ENCODE measurements around the gene NOVA1.

NOVA1 gene

GRCh38 chr14:26429205-26429604, 168.6 kb downstream of the NOVA1 start:
- DNase-seq, result no peak

GRCh38 chr14:26427097-26427496, 170.7 kb downstream of the NOVA1 start:
- no peak for DNase-seq

DNA sequence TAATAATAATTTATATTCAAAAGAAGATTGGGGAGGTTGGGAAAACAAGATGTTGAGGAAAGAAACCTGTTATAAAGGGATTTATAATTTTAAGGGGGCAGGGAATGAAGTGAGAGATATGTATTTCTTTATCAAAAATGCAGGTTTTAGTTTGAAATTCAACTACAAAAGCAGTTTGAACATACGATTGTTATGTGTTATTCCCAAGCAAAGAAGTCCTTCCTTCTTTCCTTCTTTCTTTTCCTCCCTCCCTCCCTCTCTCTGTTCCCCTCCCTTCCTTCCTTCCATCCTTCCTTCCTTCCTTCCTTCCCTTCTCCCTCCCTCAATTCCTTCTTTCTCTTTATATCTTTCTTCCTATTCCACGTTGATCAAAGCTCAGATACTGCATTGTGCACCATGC, 173.3 kb downstream of the NOVA1 start:
- DNase-seq, result no peak

GRCh38 chr14:26415618-26416123, 182.2 kb downstream of the NOVA1 start:
- no peak for DNase-seq

- no peak for DNase-seq
Observed at GRCh38 chr14:26414926-26415325, 182.9 kb downstream of the NOVA1 start.

GRCh38 chr14:26414103-26414502, 183.7 kb downstream of the NOVA1 start:
- no peak for DNase-seq

- DNase-seq, result no peak
Observed at GRCh38 chr14:26412421-26412820, 185.4 kb downstream of the NOVA1 start.

GRCh38 chr14:26410189-26410685, 187.6 kb downstream of the NOVA1 start:
- no peak for DNase-seq

GRCh38 chr14:26404927-26405326, 192.9 kb downstream of the NOVA1 start:
- DNase-seq, result no peak

- no peak for DNase-seq
Observed at GRCh38 chr14:26403760-26404159, 194.1 kb downstream of the NOVA1 start.

- no peak for DNase-seq
Observed at GRCh38 chr14:26402126-26402525, 195.7 kb downstream of the NOVA1 start.

DNA sequence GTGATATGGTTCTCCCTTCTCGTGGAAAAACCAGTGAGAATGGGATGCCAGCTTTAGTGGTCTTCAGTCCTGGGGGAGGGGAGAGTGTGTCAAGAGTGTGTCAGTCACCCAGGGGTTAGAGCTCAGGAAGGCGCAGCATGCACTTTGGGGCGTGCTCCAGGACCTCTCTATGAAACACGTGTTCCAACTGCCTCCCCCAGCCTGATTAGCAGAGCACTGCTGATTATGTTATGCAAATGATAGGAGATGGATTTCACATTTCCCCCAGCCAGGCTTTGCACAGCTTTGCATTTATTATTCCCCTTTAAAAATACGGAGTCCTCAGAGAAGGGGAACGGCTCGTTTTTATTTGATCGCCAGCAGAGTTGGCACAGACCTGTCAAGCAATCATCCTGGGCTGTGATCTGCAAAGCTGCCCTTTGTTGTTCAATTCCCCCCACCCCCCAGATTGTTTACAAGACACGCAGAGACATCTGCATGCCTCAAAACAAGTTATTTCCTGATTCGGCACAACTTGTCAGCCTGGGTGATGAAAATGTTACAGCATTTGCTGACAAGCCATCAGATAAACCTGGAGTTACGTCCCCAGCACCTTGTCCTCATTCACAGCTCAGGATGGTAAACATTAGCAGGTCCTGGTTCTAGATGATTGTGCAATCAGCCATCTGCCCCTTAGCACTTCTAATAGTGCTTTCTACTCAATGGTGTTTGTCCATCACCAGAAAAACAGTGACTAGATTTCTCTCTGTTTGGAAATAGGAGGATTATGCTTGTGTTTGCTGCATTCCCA, 196.5 kb downstream of the NOVA1 start:
- DNase-seq, result no peak

DNA sequence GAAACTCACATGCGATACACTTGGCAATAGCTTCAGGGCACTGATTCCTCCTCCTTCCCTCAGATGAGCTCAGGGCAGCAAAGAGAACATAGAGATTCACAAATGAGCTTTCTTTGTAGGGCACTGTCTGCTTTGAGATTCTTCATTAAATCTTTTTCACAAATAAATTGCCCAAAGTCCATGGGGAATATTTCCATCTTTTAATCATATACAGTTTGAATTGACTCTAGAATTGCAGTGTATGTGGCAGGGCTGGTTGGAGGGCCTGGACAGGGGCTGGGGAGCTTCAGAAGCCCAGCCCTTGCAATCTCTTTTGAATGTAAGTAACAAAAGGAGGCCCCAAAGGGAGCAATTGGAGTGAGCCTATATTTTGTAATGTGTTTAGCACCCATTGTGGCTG, 197.5 kb downstream of the NOVA1 start:
- no peak for DNase-seq

DNA sequence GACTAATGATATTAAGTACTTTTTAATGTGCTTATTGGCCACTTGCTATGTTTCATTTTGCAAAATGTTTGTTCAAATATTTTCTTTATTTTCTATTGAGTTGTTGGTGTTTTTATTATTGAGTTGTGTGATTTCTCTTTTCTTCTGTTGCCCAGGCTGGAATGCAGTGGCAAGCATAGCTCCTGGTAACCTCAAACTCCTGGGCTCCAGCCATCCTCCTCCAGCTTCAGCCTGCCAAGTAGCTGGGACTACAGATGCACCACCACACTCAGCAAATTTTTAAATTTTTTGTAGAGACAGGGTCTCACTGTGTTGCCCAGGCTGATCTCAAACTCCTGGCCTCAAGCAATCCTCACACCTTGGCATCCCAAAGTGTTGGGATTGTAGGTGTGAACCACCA, 199.2 kb downstream of the NOVA1 start:
- DNase-seq, result no peak
